HepG2 (cell line): ENCODE data around the gene GCHFR. TPM values are rescaled to one million over a fixed set of nuclear protein-coding genes. Genes with fewer than 3 reads are reported as not detected.

Experiments
- CHCHD3 ChIP-seq: sonication (generic); formaldehyde crosslinking; IDR thresholded peaks from 2 replicates; pipeline ENCODE4 v1.8.0; 2022; ENCODE audit warnings: mild to moderate bottlenecking, missing genetic modification reagents, moderate library complexity
- FOXJ3 ChIP-seq: sonication (generic); formaldehyde crosslinking; IDR thresholded peaks from 2 replicates; pipeline ENCODE4 v1.4.0; 2020; ENCODE audit warnings: missing genetic modification reagents, mild to moderate bottlenecking, borderline replicate concordance
- MEIS1 ChIP-seq: sonication (generic); formaldehyde crosslinking; IDR thresholded peaks from 2 replicates; pipeline ENCODE4 v1.9.0; 2021; ENCODE audit warnings: mild to moderate bottlenecking, missing genetic modification reagents, moderate library complexity, borderline replicate concordance
- PRPF4 ChIP-seq: fragments of 200-400 bp; formaldehyde crosslinking; IDR thresholded peaks from 2 replicates; pipeline ENCODE4 v1.6.1; 2016; ENCODE audit warnings: low read length, low read depth; ENCODE audit not compliant: poor library complexity, severe bottlenecking
- RFX5 ChIP-seq: IDR thresholded peaks from 2 replicates; pipeline ENCODE4 v1.6.1; 2011; ENCODE audit warnings: low read depth, low read length, improper control_type of control experiment
- SOX6 ChIP-seq, 2 experiments: fragments of 450-650 bp in 1 of 2; sonication (generic) in 1 of 2; formaldehyde crosslinking in 1 of 2; IDR thresholded peaks; 2 replicates each; pipeline versions ENCODE4 v1.4.0 to v1.6.1; 2017 to 2020; ENCODE audit warnings: antibody characterized with exemption in 1 of 2, mild to moderate bottlenecking in 1 of 2, missing genetic modification reagents in 1 of 2
- TRIM24 ChIP-seq: sonication (generic); formaldehyde crosslinking; IDR thresholded peaks from 2 replicates; pipeline ENCODE4 v1.8.0; 2022; ENCODE audit warnings: mild to moderate bottlenecking, missing genetic modification reagents
- ZMAT3 ChIP-seq: sonication (generic); formaldehyde crosslinking; conservative IDR thresholded peaks from 2 replicates; pipeline ENCODE4 v1.7.0; 2021; ENCODE audit warnings: missing genetic modification reagents
- ZNF468 ChIP-seq: sonication (generic); formaldehyde crosslinking; IDR thresholded peaks from 2 replicates; pipeline ENCODE4 v1.8.0; 2022; ENCODE audit warnings: mild to moderate bottlenecking, moderate library complexity, missing genetic modification reagents
- ZNF547 ChIP-seq: sonication (generic); formaldehyde crosslinking; IDR thresholded peaks from 2 replicates; pipeline ENCODE4 v1.5.1; 2020; ENCODE audit warnings: mild to moderate bottlenecking, missing genetic modification reagents
- ZNF766 ChIP-seq: sonication (generic); formaldehyde crosslinking; IDR thresholded peaks from 2 replicates; pipeline ENCODE4 v1.5.0; 2020; ENCODE audit warnings: missing genetic modification reagents, borderline replicate concordance
- ZSCAN29 ChIP-seq: sonication (generic); formaldehyde crosslinking; conservative IDR thresholded peaks from 2 replicates; pipeline ENCODE4 v1.4.0; 2020; ENCODE audit warnings: mild to moderate bottlenecking, missing genetic modification reagents
- polyA plus RNA-seq, 8 experiments: library from polyadenylated mRNA; depleted of rRNA in 3 of 8; stranded (reverse) in 7 of 8; unstranded in 1 of 8; fragments of >200 nt; fragmentation: Illumina TruSeq in 4 of 8; extraction: Trizol in 4 of 8; gene quantifications; 2 replicates each; pipeline versions ENCODE4 v1.2.1 to v1.2.3, GENCODE V29; 2011 to 2016; ENCODE audit warnings: low read depth in 4 of 8, missing spikeins in 1 of 8, mixed read lengths in 1 of 8; ENCODE audit not compliant: insufficient read depth in 1 of 8
- total RNA-seq, 5 experiments: library from RNA; depleted of rRNA; stranded (reverse); fragments of >200 nt; fragmentation: Illumina TruSeq; extraction: Trizol; gene quantifications; 2 replicates each; pipeline ENCODE4 v1.2.3, GENCODE V29; 2016; ENCODE audit warnings: low read depth in 1 of 5
- TF ChIP-seq, protein P1 (sequence below): sonication (generic); formaldehyde crosslinking; IDR thresholded peaks from one replicate; pipeline ENCODE4 v1.5.1; 2020; ENCODE audit warnings: mild to moderate bottlenecking, missing genetic modification reagents; ENCODE audit errors: not compliant biosample characterization
- TF ChIP-seq, protein P2 (sequence below): fragments of 450-650 bp; IDR thresholded peaks from 2 replicates; pipeline ENCODE4 v1.6.1; 2016

Gene GCHFR
- total and polyA plus RNA-seq, 2 of the 13 experiments (the other 11 are each of a cell fraction or from before 2014, with no cell fraction given), result 51.5 to 92.4 TPM

DNA sequence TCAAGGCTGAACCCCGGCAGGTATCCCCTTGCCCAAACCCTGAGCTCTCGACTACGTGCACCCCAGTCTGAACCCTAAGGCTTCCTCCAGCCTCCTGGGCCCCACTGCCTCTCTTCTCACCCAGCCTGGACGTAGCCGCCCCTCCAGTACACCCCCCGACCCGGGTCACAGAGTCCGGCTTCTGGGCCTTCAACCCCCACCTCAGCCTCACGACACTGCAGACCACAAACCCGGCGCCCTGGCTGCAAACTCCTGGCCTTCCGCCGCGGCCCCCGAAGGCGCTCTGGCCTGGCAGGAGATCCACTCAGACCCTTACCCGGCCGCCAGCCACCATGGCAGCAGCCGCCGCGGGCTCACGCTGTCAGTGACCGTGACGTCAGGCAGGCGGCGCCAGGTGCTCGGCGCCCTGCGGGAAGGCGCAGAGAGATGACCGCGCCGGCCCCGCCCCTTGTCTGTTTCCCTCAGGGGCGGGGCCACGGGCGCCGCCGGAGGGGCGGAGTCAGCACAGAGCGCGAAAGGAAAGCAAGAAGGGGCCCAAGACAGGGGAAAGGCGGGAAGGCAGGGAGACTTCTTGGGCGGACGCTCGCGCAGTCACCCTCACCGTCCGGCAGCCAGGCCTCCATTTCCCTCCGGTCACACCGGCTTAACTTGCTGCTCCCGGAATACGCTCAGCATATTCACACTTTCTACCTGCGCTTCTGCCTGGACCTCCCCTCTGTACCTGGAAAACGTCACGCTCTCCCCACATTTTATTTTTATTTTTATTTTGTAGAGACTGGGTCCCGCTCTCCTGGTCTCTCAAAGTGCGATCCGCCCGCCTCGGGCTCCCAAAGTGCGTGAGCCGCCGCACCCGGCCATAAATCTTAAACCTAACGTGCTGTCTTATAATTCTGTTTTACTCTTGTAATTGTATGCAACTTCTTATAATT lies 8.7 kb upstream of the GCHFR start, which contains the start of gene RMDN3 (continued):
- TF ChIP-seq, protein P1, sequence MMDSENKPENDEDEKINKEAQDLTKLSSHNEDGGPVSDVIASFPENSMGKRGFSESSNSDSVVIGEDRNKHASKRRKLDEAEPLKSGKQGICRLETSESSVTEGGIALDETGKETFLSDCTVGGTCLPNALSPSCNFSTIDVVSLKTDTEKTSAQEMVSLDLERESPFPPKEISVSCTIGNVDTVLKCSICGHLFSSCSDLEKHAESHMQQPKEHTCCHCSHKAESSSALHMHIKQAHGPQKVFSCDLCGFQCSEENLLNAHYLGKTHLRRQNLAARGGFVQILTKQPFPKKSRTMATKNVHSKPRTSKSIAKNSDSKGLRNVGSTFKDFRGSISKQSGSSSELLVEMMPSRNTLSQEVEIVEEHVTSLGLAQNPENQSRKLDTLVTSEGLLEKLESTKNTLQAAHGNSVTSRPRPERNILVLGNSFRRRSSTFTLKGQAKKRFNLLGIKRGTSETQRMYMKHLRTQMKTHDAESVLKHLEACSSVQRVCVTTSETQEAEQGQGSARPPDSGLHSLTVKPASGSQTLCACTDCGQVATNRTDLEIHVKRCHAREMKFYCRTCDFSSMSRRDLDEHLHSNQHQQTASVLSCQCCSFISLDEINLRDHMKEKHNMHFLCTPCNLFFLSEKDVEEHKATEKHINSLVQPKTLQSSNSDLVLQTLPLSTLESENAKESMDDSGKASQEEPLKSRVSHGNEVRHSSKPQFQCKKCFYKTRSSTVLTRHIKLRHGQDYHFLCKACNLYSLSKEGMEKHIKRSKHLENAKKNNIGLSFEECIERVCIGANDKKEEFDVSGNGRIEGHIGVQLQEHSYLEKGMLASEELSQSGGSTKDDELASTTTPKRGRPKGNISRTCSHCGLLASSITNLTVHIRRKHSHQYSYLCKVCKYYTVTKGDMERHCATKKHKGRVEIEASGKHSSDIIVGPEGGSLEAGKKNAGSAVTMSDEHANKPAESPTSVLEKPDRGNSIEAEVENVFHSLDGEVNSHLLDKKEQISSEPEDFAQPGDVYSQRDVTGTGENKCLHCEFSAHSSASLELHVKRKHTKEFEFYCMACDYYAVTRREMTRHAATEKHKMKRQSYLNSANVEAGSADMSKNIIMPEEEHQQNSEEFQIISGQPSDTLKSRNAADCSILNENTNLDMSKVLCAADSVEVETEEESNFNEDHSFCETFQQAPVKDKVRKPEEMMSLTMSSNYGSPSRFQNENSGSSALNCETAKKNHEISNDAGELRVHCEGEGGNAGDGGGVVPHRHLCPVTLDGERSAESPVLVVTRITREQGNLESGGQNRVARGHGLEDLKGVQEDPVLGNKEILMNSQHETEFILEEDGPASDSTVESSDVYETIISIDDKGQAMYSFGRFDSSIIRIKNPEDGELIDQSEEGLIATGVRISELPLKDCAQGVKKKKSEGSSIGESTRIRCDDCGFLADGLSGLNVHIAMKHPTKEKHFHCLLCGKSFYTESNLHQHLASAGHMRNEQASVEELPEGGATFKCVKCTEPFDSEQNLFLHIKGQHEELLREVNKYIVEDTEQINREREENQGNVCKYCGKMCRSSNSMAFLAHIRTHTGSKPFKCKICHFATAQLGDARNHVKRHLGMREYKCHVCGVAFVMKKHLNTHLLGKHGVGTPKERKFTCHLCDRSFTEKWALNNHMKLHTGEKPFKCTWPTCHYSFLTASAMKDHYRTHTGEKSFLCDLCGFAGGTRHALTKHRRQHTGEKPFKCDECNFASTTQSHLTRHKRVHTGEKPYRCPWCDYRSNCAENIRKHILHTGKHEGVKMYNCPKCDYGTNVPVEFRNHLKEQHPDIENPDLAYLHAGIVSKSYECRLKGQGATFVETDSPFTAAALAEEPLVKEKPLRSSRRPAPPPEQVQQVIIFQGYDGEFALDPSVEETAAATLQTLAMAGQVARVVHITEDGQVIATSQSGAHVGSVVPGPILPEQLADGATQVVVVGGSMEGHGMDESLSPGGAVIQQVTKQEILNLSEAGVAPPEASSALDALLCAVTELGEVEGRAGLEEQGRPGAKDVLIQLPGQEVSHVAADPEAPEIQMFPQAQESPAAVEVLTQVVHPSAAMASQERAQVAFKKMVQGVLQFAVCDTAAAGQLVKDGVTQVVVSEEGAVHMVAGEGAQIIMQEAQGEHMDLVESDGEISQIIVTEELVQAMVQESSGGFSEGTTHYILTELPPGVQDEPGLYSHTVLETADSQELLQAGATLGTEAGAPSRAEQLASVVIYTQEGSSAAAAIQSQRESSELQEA (CRISPR knock-in tag), result no peak
- TF ChIP-seq SOX6 (IDR thresholded peaks at IDR 0.05), result no peak
- no peak; the same call in 1 of the 2 replicates for TF ChIP-seq SOX6 (CRISPR knock-in tag; IDR thresholded peaks at IDR 0.05)
- peak; percentile 69; the same call in 1 of the 2 replicates for TF ChIP-seq RFX5
- 0 out of 2 replicates have a peak, but pooled peaks have one; percentile 44 for TF ChIP-seq ZSCAN29 (CRISPR knock-in tag)
- TF ChIP-seq ZNF766 (CRISPR knock-in tag), result no peak
- no peak for TF ChIP-seq CHCHD3 (CRISPR knock-in tag)
- peak; percentile 91 for TF ChIP-seq MEIS1 (CRISPR knock-in tag)
- TF ChIP-seq TRIM24 (CRISPR knock-in tag), result no peak
- no peak for TF ChIP-seq FOXJ3 (CRISPR knock-in tag)
- peak; percentile 65; the same call in 1 of the 2 replicates for TF ChIP-seq ZMAT3 (CRISPR knock-in tag)
- TF ChIP-seq ZNF547 (CRISPR knock-in tag), result no peak
- TF ChIP-seq PRPF4, result no peak
- TF ChIP-seq, protein P2, sequence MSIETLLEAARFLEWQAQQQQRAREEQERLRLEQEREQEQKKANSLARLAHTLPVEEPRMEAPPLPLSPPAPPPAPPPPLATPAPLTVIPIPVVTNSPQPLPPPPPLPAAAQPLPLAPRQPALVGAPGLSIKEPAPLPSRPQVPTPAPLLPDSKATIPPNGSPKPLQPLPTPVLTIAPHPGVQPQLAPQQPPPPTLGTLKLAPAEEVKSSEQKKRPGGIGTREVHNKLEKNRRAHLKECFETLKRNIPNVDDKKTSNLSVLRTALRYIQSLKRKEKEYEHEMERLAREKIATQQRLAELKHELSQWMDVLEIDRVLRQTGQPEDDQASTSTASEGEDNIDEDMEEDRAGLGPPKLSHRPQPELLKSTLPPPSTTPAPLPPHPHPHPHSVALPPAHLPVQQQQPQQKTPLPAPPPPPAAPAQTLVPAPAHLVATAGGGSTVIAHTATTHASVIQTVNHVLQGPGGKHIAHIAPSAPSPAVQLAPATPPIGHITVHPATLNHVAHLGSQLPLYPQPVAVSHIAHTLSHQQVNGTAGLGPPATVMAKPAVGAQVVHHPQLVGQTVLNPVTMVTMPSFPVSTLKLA, result peak; percentile 67
- TF ChIP-seq ZNF468, result no peak
